HFF-Myc (cell line): Measurements from ENCODE around the gene MPZL3.

Experiments used
- DNase-seq: peaks from one replicate; pipeline ENCODE4 v3.0.0-alpha.2; 2011; ENCODE audit warnings: low read depth; ENCODE audit errors: extremely low read depth
- H3K4me3 ChIP-seq: replicated peaks from 2 replicates; pipeline ENCODE4 v1.5.1; 2011; ENCODE audit warnings: low read depth, mild to moderate bottlenecking, control low read depth, low read length
- CTCF ChIP-seq: IDR thresholded peaks from 2 replicates; pipeline ENCODE4 v1.5.1; 2012; ENCODE audit warnings: mild to moderate bottlenecking, low read depth, low read length, control low read depth; ENCODE audit errors: missing control alignments

The MPZL3 gene

GRCh38 chr11:118251858-118252652, at the start of gene MPZL3:
MPZL3 (minus strand) TSS chr11:118252365; CDS start chr11:118252294, 71 bp downstream.
- DNase-seq, result peak; percentile 40
- no peak for TF ChIP-seq CTCF
- peak within 1 kb of the TSS; percentile 51 for H3K4me3 ChIP-seq

- no peak for DNase-seq
- H3K4me3 ChIP-seq, result no peak overlapping the region
- TF ChIP-seq CTCF, result no peak
These were observed 49.5 kb upstream of the MPZL3 start for GRCh38 chr11:118301600-118302195.

- no peak overlapping the region for H3K4me3 ChIP-seq
- no peak for DNase-seq
- TF ChIP-seq CTCF, result peak; percentile 61
These were observed 43.8 kb upstream of the MPZL3 start for GRCh38 chr11:118295815-118296454.

GRCh38 chr11:118295199-118295598, 43.0 kb upstream of the MPZL3 start:
- DNase-seq, result no peak
- no peak overlapping the region for H3K4me3 ChIP-seq
- TF ChIP-seq CTCF, result no peak

GRCh38 chr11:118294053-118294452, 41.9 kb upstream of the MPZL3 start:
- no peak for TF ChIP-seq CTCF
- no peak overlapping the region for H3K4me3 ChIP-seq
- DNase-seq, result no peak

- H3K4me3 ChIP-seq, result no peak overlapping the region
- TF ChIP-seq CTCF, result no peak
- no peak for DNase-seq
These were observed 39.4 kb upstream of the MPZL3 start for GRCh38 chr11:118291477-118292135.
